GM21786 (cell line): ENCODE data around the gene MED13.
"Not testable (repeated sequence)": the region's sequence is repeated elsewhere in the genome, so short reads cannot be mapped to it uniquely, and the experiment has no call there.

ENCODE experiments used
- ATAC-seq: cut with Tn5 transposase; IDR thresholded peaks from one replicate; pipeline ENCODE4 v1.9.1; 2021; ENCODE audit not compliant: unreplicated experiment

The MED13 gene

GRCh38 chr17:62089334-62089733 is 24.3 kb upstream of the MED13 start:
- no peak for ATAC-seq

- no peak for ATAC-seq
Observed at GRCh38 chr17:62086737-62087136, 21.7 kb upstream of the MED13 start.

GRCh38 chr17:62085511-62086408 is 20.7 kb upstream of the MED13 start:
- ATAC-seq: no peak

- ATAC-seq: no peak
Observed at GRCh38 chr17:62084585-62084984, 19.5 kb upstream of the MED13 start.

- no peak for ATAC-seq
Observed at GRCh38 chr17:62083651-62084050, 18.6 kb upstream of the MED13 start.

GRCh38 chr17:62080647-62081046 is 15.6 kb upstream of the MED13 start:
- no peak for ATAC-seq

- no peak for ATAC-seq
Observed at GRCh38 chr17:62078009-62078408, 12.9 kb upstream of the MED13 start.

- no peak for ATAC-seq
Observed at GRCh38 chr17:62076864-62077788, 12.0 kb upstream of the MED13 start.

GRCh38 chr17:62075308-62075815 is 10.3 kb upstream of the MED13 start:
- no peak for ATAC-seq

GRCh38 chr17:62073993-62074392 is 8.9 kb upstream of the MED13 start:
- no peak for ATAC-seq

GRCh38 chr17:62072855-62073254 is 7.8 kb upstream of the MED13 start:
- not testable (repeated sequence) for ATAC-seq

GRCh38 chr17:62070900-62071299 is 5.8 kb upstream of the MED13 start:
- ATAC-seq: no peak

- ATAC-seq: no peak
Observed at GRCh38 chr17:62067165-62068145, 2.4 kb upstream of the MED13 start.

GRCh38 chr17:62065611-62066468 is 762 bp upstream of the MED13 start:
- peak; percentile 91 for ATAC-seq

- no peak for ATAC-seq
Observed at GRCh38 chr17:62064029-62064790, 868 bp downstream of the MED13 start.

GRCh38 chr17:62062944-62063343 is 2.1 kb downstream of the MED13 start:
- no peak for ATAC-seq

- no peak for ATAC-seq
Observed at GRCh38 chr17:62062302-62062701, 2.8 kb downstream of the MED13 start.

GRCh38 chr17:62059414-62059813 is 5.7 kb downstream of the MED13 start:
- no peak for ATAC-seq

GRCh38 chr17:62058611-62059010 is 6.5 kb downstream of the MED13 start:
- no peak for ATAC-seq
